ENCODE data around the gene GEMIN4. TPM values are rescaled to one million over a fixed set of nuclear protein-coding genes. Genes with fewer than 3 reads are reported as not detected.

Gene GEMIN4
- total RNA-seq, 1 donor from 2014 or later = 37.3 TPM

GRCh38 chr17:797236-797840 lies 45.3 kb upstream of the GEMIN4 start:
- TF ChIP-seq CTCF (conservative IDR thresholded peaks at IDR 0.05) = no peak
- Mint-ChIP-seq H3K9me3 (no peaks in the 10 kb centered on the region), H3K27me3 (ENCODE audit: low read depth) (no peaks in the 10 kb centered on the region), H3K27ac (ENCODE audit: unreplicated experiment) (no peak overlapping the region), H3K4me3 (no peak overlapping the region), H3K36me3 (ENCODE audit: low read depth) (peaks cover 8% of the 10 kb centered on the region), H3K4me1 (peaks cover 9% of the 10 kb centered on the region)
- DNase-seq (ENCODE audit: low read depth, low spot score) = no peak

- Mint-ChIP-seq H3K27me3 (ENCODE audit: low read depth) (no peaks in the 10 kb centered on the region), H3K36me3 (ENCODE audit: low read depth) (peaks cover 8% of the 10 kb centered on the region), H3K4me1 (peaks cover 9% of the 10 kb centered on the region), H3K4me3 (no peak overlapping the region), H3K9me3 (no peaks in the 10 kb centered on the region), H3K27ac (ENCODE audit: unreplicated experiment) (no peak overlapping the region)
- TF ChIP-seq CTCF (conservative IDR thresholded peaks at IDR 0.05) = no peak
- DNase-seq (ENCODE audit: low read depth, low spot score) = no peak
Measured at GRCh38 chr17:796609-797008, 44.5 kb upstream of the GEMIN4 start.

GRCh38 chr17:795721-796120 lies 43.7 kb upstream of the GEMIN4 start:
- Mint-ChIP-seq H3K36me3 (ENCODE audit: low read depth) (peaks cover 15% of the 10 kb centered on the region), H3K9me3 (no peaks in the 10 kb centered on the region), H3K4me3 (no peak overlapping the region), H3K27me3 (ENCODE audit: low read depth) (peaks cover 4% of the 10 kb centered on the region), H3K27ac (ENCODE audit: unreplicated experiment) (no peak overlapping the region), H3K4me1 (peaks cover 9% of the 10 kb centered on the region)
- no peak for DNase-seq (ENCODE audit: low read depth, low spot score)
- TF ChIP-seq CTCF (conservative IDR thresholded peaks at IDR 0.05) = no peak

GRCh38 chr17:795276-795675 lies 43.2 kb upstream of the GEMIN4 start:
- TF ChIP-seq CTCF (conservative IDR thresholded peaks at IDR 0.05) = no peak
- Mint-ChIP-seq H3K9me3 (no peaks in the 10 kb centered on the region), H3K4me1 (peaks cover 9% of the 10 kb centered on the region), H3K27ac (ENCODE audit: unreplicated experiment) (no peak overlapping the region), H3K36me3 (ENCODE audit: low read depth) (peaks cover 15% of the 10 kb centered on the region), H3K4me3 (no peak overlapping the region), H3K27me3 (ENCODE audit: low read depth) (peaks cover 4% of the 10 kb centered on the region)
- no peak for DNase-seq (ENCODE audit: low read depth, low spot score)

GRCh38 chr17:794876-795275 lies 42.8 kb upstream of the GEMIN4 start:
- H3K27me3 Mint-ChIP-seq (ENCODE audit: low read depth) = peaks cover 4% of the 10 kb centered on the region
- peak; percentile 70 for DNase-seq (ENCODE audit: low read depth, low spot score)
- H3K27ac Mint-ChIP-seq (ENCODE audit: unreplicated experiment) = peak overlapping the region; percentile 76
- H3K4me1 Mint-ChIP-seq = peaks cover 9% of the 10 kb centered on the region
- no peaks in the 10 kb centered on the region for H3K9me3 Mint-ChIP-seq
- peaks cover 13% of the 10 kb centered on the region for H3K36me3 Mint-ChIP-seq (ENCODE audit: low read depth)
- peak; percentile 82 for TF ChIP-seq CTCF (conservative IDR thresholded peaks at IDR 0.05)
- peak overlapping the region; percentile 70 for H3K4me3 Mint-ChIP-seq
